Ammon's horn (tissue), 1 donor: ENCODE results near the gene KAZN.
"Not testable (repeated sequence)": the region's sequence is repeated elsewhere in the genome, so short reads cannot be mapped to it uniquely, and the experiment has no call there.

Experiments used
- DNase-seq: peaks from one replicate; pipeline ENCODE4 v3.0.0-alpha.2; 2016; ENCODE audit warnings: low spot score

The KAZN gene

GRCh38 chr1:15115542-15116330, 517.3 kb downstream of the KAZN start:
- no peak for DNase-seq

- DNase-seq, result no peak
Measured at GRCh38 chr1:15116966-15117365, 518.5 kb downstream of the KAZN start.

- DNase-seq, result no peak
Measured at GRCh38 chr1:15117671-15118325, 519.3 kb downstream of the KAZN start.

DNA sequence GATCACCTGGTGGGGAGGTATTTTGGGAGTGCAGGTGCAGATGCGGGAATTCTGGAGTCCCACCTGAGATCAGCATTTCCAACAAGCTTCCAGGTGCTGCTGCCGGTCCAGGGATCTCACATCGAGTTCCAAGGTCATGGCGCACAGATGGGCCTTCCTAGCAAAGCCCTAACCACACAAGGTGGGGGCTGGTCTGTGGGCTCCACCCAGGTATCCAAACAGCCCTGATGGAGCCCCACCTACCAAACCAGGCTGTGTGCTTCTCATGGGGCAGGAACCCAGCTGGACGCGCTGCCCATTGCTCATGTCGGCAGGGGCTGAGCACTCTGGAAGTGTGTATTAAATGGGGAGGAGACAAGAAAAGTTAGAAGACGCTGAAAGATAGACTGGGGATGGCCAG, 520.1 kb downstream of the KAZN start:
- no peak for DNase-seq

GRCh38 chr1:15120251-15120945, 521.9 kb downstream of the KAZN start:
- DNase-seq, result no peak

- no peak for DNase-seq
Measured at GRCh38 chr1:15122331-15122730, 523.8 kb downstream of the KAZN start.

DNA sequence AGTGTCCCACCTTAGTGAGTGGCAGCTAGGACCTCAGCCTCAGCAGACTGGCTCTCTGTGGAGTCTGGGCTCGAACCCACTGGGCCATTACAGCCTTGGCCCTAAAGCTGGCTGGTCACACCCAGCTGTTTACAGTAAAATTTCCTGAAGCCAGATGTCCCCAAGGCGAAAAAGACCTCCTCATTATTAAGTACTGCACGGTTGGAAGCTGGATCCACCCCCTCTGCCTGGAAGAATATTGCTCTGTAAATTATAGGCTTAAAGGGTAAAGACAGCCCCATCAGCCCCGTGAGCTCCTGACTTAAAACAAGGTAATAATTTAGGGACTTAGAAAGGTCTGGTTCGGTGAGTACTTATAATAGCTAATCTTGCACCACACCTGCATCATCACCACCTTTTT, 524.8 kb downstream of the KAZN start:
- DNase-seq, result no peak

- DNase-seq, result no peak
Measured at GRCh38 chr1:15123925-15124324, 525.4 kb downstream of the KAZN start.

- DNase-seq, result no peak
Measured at GRCh38 chr1:15124362-15125100, 526.0 kb downstream of the KAZN start.

GRCh38 chr1:15125101-15125745, 526.7 kb downstream of the KAZN start:
- no peak for DNase-seq

GRCh38 chr1:15128077-15128476, 529.6 kb downstream of the KAZN start:
- no peak for DNase-seq

DNA sequence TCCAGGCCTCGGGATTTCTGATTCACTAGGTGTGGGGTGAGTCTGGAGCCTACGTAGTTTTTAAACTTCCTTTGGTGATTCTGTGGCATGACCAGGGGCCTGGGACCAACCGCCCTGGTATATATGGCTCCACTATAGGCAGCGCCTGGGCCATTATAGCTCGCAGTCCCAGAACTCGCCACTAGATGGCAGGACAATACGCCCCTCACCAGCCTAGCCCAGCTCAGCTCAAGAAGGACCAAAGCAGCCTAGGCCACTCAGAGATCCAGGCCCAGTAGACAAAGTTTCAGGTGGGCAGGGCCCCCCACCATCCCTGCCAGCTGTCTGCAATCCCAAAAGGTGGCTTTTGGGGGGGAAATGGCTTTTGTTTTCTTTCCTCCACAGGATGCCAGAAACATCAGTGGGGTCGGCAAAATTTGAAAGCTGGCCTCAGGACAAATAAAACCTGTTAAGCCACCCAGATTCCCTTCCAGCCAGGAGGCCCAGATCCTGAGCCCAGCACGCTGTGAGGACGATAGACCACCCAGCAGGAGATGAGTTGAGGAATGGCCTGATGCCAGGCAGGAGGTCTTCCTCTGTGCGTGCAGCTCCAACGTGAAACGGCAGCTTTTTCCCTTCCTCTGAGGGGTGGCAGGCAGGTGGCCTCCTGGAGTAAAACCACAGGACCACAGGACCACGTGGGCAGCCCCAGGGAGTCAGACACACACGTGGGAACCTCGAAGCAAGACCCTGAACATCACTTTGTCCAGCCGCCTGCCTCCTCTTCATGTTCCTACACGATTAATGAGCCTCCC, 530.2 kb downstream of the KAZN start:
- peak; percentile 62 for DNase-seq

DNA sequence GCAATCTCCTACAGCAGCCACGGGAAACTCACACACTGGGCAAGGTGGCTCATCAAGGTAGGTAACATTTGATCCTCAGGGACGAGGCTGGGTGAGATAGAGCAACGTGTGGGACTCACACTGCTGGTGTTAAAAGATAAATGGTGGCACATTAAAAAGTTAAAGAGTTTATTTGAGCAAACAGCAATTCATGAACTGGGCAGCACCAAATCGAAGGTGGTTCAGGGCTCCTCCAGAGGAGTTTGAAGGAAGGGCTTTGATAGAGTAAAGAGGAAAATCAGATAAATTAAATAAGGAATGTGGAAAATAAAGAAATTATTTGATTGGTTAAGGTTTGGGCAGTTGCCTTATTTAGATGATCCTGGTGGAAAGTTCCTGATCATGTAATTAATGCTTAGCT, 531.5 kb downstream of the KAZN start:
- no peak for DNase-seq

GRCh38 chr1:15130607-15131006, 532.1 kb downstream of the KAZN start:
- no peak for DNase-seq

DNA sequence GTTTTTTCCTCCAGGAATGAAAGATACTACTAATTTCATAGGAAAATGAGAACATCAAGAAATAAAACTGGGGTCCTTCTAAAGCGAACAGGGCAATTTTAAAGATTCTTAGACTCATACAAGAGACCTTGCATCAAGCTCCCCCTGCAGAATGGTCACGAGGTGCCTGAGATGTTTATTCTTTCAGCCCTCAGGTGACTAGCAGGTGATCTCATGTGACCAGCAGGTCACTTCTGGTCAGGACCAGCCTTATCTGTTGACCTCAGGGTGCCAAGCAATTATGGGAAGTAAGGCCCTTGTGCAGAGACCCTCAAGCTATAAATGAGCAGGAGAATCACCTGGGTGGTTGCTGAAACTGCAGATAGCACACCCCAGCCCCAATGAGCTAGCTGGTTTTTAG, 534.5 kb downstream of the KAZN start:
- DNase-seq, result no peak

DNA sequence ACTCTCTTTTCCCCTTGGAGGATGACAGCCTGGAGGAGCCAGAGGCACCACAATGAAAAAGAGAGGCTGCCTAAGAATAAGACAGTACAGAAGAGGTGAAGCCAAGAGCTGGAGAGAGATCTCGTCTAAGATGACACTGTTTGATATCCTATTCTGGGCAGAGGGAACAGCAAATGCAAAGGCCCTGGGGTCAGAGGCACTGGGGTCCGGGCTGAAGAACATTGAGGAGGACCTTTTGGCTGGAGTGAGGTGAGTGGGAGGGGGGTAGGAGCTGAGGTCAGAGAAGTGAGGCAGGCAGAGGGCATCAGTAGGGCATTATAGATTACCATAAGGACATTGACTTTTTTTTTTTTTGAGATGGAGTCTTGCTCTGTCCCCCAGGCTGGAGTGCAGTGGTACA, 535.8 kb downstream of the KAZN start:
- no peak for DNase-seq

DNA sequence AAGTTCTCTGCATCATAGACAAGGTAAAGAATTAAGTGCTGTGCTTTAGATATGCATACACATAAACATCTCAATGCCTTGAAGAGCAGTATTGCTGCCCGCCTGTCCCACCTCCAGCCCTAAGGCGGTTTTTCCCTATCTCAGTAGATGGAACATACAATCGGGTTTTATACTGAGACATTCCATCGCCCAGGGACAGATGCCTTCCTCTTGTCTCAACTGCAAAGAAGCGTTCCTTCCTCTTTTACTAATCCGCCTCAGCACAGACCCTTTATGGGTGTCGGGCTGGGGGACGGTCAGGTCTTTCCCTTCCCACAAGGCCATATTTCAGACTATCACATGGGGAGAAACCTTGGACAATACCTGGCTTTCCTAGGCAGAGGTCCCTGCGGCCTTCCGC, 537.1 kb downstream of the KAZN start:
- DNase-seq, result not testable (repeated sequence)

DNA sequence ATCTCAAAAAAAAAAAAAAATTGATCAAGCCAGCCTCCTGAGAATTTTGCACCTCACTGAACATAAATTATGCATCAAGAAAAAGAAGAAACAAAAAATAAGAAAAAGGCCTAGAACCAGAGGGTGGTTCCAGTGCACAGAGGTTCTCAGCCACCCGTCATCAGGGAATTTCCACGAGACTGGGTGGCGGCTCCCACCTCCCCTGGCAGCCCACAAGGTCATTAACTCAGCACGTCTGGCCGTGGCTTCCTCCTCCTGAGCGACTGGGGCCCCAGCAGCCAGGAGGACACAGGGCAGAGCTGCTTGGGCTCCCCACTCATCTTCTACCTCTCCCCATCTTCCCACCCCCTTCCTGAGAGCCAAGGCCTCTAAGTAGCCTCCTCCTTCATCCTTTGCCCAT, 539.3 kb downstream of the KAZN start:
- no peak for DNase-seq

DNA sequence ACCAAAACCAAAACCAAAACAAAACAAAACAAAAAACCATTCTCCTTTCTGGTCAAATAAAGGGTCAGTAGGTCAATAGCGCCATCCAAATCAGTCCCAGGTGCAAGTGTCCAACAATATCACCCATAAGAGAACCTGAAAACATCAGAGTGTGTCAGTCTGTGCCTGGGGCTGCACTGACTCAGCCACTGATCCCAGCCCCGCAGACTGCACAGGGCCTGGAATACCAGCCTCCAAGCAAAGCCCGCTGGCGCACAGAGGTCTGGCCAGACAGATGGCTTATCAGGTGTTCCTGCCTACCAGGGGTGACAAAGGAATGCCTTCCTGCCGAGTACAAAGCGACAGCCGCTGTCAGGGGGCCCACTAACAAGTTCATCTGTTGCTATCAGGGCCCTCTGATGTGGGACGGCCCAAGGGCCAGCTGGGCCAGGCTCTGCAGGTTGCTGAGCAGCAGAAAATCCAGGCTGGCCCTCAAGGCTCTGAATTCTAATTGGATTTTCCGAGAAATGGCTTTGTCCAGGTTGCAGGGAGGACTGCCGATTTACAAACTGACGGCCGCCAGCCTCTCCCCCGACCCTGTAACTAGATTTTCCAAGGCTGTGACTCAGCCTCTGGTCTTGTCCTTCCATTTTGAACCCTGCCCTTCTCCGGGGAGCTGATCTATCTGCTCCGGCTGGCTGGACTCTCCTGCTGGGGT, 541.3 kb downstream of the KAZN start:
- no peak for DNase-seq

- DNase-seq, result no peak
Measured at GRCh38 chr1:15141935-15142539, 543.6 kb downstream of the KAZN start.
